Fibroblast of pulmonary artery (primary cell): ENCODE results near the gene PDZD2.

Experiments
- DNase-seq: peaks from one replicate; pipeline ENCODE4 v3.0.0-alpha.2; 2010; ENCODE audit warnings: low read depth
- H3K4me3 ChIP-seq: replicated peaks from 2 replicates; pipeline ENCODE4 v1.5.1; 2011; ENCODE audit warnings: low read depth, mild to moderate bottlenecking, control low read depth, low read length, moderate library complexity
- TF ChIP-seq, protein P1 (sequence below): IDR thresholded peaks from 2 replicates; pipeline ENCODE4 v1.5.1; 2011; ENCODE audit warnings: mild to moderate bottlenecking, control low read depth, low read length, inconsistent platforms; ENCODE audit errors: missing control alignments

PDZD2 gene

DNA sequence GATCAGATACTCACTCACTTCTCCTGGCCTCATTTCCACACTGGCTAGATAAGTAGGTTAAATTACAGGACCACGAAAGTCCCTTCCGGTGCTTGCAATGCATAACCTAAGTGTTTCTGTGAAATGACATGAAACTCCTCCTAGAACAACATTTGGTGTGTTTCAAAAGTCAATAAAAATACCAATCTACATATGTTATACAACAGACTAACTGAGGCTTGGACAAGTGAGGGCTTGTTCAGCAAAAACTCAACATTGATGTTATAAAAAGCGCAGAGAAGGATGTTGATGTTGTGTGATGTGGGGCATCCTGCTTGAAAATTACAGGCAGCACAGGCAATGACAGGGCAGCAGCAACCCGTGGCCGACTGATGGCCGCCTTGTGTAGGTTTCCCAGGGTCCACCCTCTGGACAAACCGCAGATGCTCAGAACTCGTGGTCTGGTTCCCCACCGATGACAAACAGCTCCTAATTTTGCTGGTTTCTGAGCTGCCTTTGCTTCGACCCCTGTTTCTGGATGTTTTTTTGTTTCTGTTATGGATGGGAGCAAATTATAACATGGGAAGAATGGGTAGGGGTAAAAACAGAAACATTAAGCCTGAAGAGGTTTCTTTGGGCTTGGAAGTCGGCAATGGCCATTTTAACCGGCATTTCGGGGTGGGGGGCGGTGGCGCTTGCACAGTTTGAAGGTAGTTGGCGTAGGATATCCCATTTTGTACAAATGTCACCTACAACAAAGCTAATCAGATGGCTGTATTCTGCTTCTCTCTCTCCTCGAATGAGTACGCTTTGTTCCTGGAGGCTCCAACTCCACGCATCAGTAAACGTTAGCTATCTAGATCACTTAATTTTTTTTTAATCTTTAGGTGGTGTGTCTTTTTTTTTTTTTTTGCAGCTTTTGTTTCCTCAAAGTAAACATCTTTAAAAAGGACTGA, 116.1 kb downstream of the PDZD2 start:
- no peak overlapping the region for H3K4me3 ChIP-seq
- no peak for DNase-seq
- TF ChIP-seq, protein P1, sequence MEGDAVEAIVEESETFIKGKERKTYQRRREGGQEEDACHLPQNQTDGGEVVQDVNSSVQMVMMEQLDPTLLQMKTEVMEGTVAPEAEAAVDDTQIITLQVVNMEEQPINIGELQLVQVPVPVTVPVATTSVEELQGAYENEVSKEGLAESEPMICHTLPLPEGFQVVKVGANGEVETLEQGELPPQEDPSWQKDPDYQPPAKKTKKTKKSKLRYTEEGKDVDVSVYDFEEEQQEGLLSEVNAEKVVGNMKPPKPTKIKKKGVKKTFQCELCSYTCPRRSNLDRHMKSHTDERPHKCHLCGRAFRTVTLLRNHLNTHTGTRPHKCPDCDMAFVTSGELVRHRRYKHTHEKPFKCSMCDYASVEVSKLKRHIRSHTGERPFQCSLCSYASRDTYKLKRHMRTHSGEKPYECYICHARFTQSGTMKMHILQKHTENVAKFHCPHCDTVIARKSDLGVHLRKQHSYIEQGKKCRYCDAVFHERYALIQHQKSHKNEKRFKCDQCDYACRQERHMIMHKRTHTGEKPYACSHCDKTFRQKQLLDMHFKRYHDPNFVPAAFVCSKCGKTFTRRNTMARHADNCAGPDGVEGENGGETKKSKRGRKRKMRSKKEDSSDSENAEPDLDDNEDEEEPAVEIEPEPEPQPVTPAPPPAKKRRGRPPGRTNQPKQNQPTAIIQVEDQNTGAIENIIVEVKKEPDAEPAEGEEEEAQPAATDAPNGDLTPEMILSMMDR: no peak

DNA sequence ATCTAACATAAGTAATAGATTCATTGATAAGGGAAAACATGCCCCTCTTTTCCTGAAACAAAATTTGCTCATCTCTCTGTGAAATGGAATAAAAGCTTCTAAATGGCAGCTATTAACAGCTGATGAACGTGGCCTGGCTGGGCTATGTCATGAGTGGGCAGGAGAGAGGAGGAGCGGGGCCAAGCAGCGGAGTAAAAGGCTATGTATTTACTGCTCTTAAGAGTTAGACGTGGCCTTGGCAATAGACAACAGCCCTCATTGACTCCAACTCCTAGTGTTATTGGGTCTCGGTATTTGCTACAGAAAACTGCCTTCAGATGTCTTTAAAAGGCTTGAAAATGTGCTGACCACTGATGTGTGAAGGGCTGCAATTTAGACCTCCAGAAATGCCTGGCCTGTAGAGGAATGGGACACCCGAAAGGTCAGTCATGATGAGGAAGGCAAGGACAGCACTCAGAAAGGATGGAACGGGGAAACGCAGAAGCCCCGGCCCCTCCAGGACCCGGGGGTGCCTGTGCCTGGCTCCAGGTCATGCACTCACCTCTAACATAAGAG, 116.8 kb downstream of the PDZD2 start:
- DNase-seq: no peak
- no peak overlapping the region for H3K4me3 ChIP-seq
- TF ChIP-seq, protein P1: no peak

DNA sequence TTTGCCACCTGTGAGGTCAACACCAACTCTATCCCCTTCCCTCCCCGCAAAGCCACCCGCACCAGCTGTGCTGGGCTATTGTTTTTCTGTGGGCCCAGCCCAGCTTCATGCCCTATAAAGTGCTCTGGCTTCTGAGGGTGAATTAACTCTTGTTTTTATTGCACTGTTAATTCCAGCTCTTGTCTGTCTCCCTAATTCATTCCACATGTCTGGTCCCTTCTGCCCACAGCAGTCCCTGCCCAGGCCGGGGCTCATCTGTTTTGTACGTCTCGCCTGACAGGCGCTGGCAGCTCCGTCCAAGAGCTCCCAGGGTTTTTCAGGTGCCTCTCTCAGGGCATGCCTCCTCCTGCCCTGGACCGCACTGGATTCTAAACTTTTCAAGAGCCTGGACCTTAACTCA, 118.9 kb downstream of the PDZD2 start:
- no peak overlapping the region for H3K4me3 ChIP-seq
- DNase-seq: no peak
- TF ChIP-seq, protein P1: no peak

DNA sequence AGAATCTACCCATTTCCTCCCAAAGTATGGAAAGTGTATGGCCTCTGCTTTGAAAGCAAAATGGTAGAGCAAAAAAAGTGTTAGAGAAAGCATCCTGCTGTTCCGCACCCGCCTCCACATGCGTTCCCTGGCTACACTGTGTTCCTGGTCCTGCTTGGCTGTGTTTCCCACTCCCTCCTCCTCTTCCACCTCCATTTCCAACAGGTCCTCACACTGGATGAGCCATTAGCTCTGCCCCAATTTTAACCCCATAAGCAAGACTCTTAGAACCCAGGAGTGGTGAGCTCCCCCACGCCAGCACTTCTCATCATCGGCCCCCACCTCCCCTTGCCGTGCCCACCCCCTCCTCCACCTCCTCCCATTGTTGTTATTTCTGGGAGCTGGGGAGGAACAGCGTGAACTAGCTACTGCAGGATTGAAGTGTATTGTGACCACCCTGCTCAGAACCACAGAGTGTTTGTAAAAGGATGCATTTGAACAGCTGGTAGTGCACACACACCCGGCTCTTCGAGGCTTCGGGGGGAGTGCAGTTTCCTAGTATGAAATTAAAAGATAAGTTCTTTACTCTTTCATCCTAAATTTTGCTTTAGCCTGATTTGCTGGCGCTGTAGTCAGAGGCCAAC, 120.0 kb downstream of the PDZD2 start:
- no peak for DNase-seq
- no peak overlapping the region for H3K4me3 ChIP-seq
- TF ChIP-seq, protein P1: no peak

DNA sequence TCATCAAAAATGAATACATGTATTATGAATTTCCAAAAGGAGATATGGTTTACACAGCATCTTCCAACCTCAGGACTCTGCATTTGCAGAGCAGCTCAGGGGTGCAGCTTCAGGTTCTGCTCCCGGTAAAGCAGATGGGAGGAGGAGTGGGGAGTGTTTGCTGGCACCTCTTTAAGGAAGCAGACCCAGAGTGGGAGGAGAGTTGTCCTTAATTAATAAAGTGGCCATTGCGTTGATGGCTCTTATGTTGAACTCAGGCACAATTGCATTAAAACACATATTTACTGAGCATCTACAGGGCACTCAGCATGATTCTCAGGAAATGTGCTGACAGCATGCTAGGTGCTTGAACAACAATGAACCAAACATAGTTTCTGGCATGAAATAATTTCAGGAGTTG, 121.0 kb downstream of the PDZD2 start:
- TF ChIP-seq, protein P1: no peak
- no peak overlapping the region for H3K4me3 ChIP-seq
- no peak for DNase-seq

DNA sequence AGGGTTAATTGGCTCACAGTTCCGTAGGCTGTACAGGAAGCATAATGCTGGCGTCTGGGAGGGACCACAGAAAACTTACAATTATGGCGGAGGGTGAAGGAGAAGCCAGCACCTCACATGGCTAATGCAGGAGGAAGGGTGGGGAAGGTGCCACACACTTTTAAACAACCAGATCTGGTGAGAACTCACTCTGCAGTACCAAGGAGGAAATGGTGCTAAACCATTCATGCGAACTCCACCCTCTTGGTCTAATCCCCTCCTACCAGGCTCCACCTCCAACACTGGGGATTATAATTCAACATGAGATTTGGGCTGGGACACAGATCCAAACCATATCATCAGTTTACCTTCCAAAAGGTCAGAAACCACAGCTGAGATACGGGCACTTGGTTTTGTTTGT, 122.9 kb downstream of the PDZD2 start:
- TF ChIP-seq, protein P1: no peak
- no peak for DNase-seq
- no peak overlapping the region for H3K4me3 ChIP-seq
